HUDEP-2 (cell line): ENCODE measurements around the gene MEF2C.
A peak's percentile ranks its signal among the peaks of the same experiment; 100 is the strongest.

Experiments
- DNase-seq, 76 experiments: peaks; one replicate each; lab custom pipeline; 2025; ENCODE audit not compliant: unreplicated experiment in 76 of 76; lab: John Stamatoyannopoulos, UW

Gene MEF2C

DNA sequence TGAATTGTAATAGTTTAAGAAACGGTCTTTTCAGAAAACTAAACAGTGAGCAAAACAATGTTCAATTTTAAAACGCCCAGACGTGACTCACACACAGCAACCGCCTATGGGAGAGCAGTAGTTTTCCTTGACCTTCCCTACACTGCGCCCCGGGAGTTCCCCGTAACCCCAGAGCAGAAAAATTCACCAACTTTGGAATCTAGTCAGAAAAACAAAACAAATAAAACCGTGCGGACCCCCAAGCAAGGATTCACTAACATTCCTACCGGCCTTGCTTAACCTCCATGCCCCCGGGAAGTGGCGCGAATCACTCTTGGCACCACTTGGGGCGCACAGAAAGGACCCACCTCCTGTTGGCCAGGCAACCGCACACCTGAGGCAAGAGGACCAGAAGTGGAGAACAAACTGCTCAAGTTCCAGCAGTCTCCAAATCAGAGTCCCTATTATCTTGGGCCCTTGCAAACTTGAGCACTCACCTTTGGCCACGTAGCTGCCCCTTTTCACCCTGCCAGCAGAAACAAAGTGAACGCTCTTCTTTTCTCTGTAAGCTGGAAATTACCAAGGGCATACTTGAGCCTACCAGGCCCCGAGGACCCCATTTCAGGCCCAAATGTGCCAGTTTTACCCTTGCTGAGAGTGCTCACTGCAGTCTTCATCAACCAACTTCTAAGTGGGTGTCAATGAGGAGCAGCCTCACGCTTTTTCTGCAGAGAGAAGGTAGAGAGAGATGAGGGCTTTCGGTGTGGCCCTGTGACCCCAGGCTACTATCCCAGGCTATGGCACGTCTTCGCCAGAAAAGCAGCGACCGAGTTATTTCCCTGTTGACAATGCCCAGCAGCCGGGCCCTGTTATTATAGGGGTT, 189.7 kb downstream of the MEF2C start:
- DNase-seq: no peak

DNA sequence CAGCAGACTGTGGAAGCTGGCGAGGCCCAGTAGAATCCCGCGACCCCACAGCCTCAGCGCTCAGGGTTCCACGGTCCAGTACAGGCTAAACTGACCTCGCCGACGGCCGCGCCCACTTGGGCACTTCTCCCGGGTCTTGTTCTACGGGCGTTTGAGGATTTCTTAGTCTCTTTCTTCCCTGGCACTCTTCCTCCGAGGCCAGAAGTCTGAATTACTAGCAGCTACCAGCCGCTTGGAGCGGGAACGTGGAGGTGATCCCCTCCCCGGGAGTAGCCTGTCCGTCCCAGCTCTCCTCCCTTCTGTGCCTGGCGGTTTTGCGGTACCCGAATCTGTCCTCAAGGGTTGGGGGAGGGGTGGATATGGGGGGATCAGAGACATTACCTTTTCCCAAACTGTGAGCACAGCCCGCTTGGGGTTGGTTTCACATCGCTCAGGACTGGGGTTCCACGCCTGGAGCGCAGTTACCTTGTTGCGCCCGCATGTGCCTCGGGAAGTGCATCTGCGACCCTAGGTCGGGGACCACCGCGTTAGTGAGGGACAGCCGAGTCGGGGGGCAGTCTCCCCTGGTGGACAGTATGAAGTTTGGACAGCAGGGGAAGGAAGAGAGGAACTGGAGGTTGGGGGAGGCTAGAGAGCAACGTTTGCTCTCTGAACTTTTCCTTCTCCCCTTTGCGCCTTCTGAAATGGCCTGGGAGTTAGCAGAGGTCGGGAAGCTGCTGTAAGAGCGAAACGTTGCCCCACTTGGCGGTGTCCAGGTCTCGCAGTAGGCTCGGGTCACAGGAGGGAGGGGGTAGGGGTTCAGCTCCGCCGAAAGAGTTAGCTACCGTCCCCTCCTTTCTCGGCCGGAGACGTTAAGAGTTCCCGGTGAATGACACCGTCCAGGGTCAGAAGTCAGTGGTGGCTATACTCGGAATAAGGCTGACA, 190.8 kb downstream of the MEF2C start:
- DNase-seq: no peak

DNA sequence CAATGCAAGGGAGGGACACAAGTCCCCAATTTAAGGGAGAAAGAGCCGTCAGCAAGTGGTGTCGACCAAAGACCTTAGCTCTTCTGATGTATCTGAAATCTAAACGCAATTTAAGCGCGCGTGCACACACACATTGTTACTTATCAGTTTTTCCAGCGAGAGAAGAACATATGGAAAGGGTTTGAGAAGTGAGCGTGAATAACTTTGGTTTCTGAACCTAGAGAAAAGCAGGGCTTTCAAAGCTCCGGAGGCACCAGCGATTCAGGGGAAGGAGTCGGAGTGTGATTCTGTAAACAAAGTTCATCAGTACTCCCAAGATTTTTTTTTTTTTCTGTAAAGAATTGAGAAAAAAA, 191.8 kb downstream of the MEF2C start:
- DNase-seq: no peak

DNA sequence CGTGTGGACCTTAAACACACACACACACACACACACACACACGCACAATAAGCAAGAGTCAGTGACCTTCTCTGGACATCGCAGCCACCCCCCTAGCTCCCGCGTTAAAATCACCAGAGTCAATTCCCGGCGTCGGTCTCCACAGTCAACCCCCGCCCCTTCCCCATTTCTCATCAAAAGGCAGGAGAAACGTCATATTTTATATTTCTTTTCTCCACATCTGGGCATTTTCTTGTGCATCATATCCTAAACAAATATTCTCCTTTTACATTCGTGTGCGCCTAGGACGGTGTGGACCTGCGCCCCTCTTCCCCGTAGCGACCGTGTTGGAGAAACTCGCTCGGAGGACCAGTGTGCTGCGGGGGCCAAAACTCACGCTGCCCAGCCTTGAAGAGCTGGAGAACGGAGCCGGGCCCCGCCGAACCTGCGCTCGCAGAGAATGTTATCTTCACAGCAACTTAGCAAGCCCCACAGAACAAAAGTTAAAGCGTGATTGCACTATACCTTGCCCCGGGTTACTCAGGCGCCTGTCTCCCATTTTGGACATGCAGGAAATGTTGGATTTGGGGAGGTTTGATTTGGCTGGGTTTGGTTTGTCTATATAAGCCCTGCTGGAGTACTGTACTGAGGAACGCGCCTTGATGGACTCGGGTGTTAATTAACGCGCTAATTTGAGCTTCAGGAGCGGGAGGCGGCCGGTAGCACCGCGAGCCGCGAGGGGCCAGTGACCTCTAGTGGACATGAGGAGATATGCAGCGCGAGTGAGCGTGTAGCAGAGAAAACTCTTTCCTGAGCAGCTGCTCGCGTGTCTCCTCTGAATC, 192.4 kb downstream of the MEF2C start:
- DNase-seq: peak in 52 of 76 experiments; percentile 3 to 74 (median 28)

DNA sequence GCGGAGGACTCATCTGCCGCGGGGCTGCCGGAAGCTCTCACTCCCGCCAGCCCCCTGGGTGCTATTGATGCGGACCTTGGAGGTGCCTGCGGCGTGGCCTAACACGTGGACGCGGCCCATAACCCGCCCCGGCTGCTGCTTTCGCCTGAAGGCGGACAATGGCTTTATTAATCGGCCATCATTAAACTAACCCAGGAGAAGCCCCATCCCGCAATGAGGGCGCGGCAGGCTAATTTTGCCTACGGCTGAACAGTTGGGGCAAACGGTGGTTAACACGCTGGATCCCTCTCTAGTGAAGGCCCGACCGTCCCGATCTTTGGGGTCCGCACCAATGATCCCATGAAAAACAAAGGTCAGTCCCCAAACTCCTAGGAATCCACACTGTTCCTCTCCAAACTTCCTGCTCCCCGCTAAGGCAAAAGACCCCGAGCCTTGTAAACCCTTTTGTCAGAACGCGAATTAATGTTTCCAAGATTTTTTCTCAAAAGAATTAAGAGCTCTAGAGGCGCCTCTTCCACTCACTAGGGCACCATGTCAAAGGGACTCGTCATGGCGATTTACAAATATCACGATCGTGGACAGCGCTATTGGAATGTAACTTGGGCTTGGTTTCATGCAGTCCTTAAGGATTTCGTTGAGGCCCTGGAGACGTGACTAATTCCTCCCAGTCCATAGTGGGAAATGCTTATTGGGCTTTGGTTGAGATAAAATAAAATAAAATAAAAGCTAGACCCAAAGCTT, 193.1 kb downstream of the MEF2C start:
- DNase-seq: no peak

DNA sequence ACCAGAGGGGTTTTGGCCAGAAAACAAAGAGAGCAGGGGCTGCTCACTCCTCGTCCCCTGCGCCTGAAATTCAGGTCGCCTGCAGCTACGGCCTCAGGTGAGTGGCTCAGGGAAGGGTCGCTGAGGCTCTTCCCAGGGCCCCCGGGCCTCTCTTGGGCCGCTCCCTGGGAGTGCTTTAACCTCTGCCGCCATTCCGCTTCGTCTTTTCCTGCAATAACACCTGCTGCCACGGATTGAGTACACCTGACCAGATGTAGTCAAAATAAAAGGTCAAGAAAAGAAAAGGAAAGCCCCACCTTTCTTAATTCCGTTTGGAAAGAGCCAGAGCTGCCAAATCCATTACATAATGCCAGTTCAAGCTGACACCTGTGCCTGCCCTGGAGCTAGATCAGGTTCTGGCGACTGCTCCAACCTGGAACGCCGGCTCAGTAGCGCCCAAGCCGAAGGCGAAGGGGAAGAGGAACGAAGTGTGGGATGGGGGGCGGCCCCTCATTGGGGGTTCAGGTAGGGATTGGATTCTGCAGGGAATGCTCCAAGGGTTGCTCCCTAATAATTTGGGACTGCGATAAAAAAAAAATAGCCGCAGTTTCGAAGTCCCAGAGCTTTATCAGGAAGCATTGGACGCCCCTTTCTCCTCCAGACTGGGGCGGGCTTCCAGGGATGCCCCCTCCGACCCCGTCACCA, 193.9 kb downstream of the MEF2C start:
- no peak for DNase-seq

DNA sequence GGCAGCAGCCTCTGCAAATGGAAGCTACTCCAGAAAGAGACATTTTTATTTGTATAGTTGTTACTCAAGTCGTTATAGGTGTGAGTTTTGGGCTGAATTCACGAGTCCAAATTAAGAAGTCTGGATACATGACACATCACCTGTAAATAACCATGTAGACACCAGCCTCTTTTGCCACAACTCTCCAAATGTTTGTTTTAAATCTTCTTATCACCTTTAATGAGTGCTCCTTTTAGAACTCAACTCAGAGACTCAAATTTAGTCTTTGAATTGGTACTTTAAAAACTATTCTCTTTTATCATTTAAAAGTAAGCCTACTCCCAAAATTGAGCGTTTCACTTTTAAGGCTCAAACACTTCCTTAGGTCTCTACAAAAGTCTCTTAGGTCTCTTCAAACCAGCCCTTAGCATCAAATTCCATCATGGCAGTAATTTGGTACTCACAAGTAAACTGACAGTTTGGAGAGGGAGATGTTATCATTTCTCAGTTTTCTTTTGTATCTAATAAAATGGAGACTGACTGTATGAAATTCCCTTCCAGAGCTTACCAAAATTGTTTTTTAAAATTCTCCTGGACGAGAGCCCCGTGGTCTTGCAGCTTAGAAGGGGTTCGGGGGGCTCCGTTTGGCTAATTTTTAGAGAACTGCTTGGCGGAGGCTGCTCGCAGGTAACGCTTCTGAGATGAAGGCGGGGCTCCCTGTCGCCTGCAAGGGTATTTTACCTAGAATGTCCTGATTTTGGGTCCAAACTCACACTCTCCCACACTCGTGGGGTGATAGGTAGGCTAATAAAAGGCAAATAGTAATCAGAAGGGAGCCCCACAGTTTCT, 194.6 kb downstream of the MEF2C start:
- no peak for DNase-seq

DNA sequence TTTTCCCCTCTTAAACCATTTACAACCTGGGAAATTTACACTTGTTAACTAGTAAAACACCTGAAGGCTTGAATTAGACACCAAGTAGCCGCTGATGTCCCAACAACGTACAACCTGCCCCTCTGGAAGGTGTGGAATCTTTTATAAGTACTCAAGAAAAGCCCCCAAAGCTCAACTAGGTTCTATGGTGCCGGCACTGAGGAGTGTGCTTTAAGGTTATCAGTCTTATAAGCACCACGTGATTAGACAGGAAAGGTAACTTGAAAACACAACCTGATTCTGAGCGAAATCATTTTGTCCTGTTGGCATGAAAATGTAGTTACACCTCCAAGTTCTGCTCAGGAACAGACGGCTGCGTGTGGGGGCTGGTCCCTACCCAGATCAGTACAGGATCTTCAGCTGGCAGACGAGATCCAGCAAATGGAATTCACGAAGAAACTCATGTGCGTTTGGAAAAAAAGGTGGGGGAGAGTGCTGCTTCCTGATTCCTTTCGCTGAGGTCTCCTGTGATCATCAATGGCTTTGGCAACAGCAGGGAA, 195.5 kb downstream of the MEF2C start:
- DNase-seq: no peak

DNA sequence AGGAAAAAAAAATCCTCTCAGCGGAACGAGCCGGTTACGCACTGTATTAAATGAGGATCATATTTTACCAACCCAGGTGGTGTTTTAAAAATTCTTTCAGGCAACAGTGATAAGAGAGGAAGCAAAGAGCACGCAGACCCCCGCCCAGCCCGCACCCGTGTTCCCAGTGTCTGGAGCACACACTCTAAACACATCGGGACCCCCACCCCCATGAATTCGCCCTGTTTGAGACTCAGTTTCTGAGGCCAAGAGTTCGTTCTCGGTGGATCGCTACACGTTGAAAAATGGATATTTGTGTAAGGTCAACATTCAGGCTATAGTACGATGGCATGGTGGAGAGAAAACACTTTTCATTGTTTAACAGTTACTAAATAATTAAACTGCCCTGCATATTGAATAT, 196.3 kb downstream of the MEF2C start:
- no peak for DNase-seq

DNA sequence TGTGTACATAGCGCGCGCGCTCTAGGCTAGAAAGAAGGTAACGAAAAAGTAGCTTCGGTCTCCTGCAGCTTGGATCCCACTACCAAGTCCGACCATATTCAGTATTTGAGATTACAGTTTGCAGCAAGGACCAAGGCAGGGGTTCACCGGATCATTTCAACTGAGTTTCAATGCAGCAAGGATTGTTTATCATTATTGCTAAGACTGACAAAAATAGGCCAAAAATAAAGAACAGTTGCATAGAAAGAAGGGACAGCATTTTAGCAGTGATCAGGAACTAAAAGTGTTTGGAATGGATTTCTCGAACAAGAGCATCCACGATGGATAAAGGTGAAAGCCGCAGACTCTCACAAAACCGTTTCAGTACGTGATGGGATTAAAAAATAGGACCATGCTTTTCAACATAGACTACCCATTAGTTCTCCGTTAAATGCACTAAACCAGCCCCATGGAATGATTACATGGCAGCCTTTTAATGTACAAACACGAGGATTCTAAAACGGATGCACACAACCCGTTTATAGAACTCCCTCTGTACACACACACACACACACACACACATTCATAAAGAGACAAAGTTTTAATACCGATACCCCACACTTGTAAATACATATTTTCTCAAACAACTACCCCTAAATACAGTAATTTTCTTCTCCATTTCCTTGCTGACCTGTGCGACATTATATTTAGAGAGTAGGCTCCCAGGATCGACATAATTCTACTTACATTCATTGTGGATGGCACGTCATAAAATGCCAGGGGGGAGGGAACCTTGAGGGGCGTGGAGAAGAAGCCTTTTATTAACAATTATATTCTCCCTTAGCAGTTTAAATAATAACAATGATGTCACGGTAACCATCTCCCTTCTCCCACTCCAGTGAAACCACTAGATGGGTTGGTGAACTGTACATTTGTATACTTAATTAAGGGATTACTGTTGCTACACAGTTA, 197.1 kb downstream of the MEF2C start:
- no peak for DNase-seq

DNA sequence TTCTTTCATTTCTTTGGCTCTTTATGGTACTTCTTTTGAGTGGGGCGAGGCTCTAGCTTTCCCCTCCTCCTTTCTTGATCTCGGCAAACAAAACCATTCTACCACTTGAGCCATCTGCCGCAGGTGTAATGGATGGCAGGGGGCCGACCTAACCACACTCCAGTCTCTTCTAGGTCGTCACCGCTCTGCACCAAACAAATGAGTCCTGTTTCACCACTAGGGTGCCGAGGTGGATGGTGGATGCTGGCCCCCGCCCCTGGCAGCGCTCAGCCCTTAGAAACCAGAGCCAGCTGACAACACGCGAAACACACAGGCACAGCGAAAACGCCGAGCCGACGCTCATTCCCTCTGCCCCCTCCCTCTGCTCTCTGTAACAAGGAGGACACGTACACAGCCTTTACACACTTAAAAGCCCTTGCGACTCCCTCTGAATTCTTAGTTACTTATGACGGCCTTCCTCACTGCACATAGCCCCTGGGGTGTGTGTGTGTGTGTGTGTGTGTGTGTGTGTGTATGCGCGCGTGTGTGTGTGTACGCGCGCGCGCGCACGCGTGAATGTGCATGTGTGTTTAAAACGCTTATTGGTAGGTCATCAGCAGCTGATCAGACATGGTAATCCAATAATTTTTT, 199.4 kb downstream of the MEF2C start:
- DNase-seq: peak in 2 of 76 experiments; percentile 4 to 5

DNA sequence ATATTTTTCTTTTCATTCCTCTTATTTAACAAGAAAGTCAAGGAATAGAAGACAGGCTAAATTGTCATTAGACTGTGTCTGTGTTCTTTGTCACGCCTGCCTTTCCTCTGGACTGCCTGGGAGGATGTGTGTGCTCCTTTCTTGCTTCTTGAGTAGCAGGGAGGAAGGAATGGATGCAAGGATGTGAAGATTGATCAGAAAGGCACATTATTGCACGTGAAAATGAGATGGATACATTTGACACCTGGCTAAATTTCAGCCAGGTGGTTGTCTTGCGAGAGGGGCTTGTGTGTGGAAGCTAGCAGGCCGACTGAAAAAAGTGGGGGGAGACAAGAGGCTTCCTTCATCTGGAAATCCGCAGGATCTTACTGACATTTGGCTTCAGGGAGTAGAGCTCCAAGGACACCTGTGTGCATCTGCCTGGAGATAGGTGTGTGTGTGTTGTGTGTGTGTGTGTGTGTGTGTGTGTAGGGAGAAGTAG, 200.1 kb downstream of the MEF2C start:
- no peak for DNase-seq

DNA sequence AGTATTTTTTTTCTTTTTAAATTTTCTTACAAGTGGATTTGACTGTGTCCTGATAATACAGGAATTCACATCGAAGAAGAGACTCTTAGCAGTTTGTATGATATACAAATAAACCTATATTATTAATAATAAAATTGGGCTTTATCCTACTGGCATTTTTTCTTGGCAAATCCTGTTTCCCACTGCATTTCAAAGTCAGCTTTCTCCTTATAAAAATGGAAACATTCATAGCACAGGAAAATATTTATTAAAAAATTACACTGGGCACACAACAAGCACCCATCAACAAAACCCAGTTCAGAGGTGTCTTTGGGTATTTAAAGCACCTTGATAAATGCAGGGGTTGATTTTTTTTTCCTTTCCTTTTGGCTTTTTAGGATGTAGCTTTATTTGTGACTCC, 200.9 kb downstream of the MEF2C start:
- DNase-seq: no peak

DNA sequence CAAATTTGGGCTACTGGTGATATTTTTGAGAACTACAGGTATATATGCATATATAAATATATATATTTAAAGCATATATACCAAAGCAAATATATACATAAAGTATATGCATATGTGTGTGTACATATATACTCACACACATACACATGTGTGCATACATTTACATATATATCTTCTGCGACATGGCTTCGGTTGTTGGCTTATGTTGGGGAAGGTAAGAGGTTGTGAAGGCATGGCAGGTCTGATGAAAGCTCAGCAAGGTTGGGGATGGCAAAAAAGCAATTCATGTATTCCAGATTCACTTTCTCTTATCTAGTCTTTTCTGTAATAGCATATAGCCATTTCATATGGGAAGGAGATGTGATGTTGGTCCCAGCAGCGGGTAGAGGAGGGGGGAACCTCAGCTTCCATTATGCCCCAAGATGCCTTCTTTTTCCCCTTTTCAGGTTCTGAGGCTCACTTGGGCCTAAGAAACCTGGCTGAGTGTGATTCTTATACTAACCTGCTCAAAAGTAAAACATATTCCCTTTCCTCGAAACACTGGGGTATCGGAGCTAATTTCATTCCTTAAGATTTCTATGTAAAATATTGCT, 201.7 kb downstream of the MEF2C start:
- DNase-seq: no peak

DNA sequence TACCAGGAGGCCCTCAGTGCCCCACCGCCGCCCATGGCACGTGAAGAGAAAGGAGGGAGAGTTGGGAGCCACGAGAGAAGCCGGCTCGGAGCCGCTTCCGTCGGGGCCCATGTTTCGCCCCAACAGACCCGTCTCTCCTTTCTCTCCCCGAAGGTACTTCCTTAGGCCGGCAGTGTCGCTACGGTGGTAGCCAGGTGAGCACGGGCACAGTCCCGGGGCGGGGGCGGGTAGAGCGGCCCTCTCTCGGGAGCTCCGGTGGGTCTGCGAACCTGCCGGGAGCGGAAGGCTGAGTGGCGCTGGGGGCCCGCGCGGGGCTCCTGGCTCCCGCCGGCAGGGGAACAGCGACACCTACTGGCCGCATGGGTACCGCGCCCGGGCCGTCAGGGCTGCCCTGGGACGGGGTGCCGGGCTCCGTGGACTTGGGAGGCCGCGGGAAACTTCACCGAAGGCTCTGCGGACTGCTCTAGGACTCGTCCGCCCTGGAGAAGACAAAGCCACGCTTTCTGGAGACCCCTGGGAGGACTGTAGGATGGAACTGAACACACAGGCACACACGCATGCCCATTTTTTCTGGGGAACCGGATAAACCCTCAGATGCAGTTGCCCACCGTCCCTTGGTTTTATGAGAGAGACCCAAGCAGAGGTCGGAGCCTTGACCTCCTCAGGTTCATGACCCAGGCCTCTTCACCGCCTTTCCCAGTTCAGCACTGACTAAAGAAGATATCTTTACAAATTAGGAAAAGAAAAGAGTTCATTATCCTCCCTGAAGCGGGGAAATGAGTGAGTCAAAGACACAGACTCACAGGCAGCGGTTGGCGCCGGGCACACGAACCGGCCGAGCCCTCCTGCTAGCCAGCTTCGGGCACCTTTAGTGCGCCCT, 202.5 kb downstream of the MEF2C start:
- peak in 53 of 76 experiments; percentile 2 to 68 (median 43) for DNase-seq
